Measurements from ENCODE around the gene SUN1.

DNA sequence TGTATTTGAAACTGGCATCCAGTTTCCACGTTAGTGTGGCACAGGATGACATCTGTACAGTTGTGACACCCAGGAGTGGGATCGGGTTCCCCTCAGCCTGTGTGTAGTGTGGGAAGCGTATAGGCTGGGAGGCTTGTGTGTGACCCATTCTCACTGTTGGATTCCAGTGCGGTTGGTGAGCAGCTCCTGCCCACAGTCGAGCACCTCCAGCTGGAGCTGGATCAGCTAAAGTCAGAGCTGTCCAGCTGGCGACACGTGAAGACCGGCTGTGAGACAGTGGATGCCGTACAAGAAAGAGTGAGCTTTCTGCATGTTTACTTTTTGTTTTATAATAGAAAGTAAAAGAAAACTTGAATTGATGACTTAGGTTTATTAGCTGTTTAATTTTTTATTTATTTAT, 25.4 kb downstream of the SUN1 start:
- TF ChIP-seq, protein P1, sequence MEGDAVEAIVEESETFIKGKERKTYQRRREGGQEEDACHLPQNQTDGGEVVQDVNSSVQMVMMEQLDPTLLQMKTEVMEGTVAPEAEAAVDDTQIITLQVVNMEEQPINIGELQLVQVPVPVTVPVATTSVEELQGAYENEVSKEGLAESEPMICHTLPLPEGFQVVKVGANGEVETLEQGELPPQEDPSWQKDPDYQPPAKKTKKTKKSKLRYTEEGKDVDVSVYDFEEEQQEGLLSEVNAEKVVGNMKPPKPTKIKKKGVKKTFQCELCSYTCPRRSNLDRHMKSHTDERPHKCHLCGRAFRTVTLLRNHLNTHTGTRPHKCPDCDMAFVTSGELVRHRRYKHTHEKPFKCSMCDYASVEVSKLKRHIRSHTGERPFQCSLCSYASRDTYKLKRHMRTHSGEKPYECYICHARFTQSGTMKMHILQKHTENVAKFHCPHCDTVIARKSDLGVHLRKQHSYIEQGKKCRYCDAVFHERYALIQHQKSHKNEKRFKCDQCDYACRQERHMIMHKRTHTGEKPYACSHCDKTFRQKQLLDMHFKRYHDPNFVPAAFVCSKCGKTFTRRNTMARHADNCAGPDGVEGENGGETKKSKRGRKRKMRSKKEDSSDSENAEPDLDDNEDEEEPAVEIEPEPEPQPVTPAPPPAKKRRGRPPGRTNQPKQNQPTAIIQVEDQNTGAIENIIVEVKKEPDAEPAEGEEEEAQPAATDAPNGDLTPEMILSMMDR (IDR thresholded peaks at IDR 0.05), result no peak
- TF ChIP-seq POLR2A (IDR thresholded peaks at IDR 0.05), result no peak

All from uterus (tissue), 2 donors.